ENCODE measurements around the gene DGKA.

GRCh38 chr12:55930771-55931316 is at the start of gene DGKA:
- TF ChIP-seq, protein P1, sequence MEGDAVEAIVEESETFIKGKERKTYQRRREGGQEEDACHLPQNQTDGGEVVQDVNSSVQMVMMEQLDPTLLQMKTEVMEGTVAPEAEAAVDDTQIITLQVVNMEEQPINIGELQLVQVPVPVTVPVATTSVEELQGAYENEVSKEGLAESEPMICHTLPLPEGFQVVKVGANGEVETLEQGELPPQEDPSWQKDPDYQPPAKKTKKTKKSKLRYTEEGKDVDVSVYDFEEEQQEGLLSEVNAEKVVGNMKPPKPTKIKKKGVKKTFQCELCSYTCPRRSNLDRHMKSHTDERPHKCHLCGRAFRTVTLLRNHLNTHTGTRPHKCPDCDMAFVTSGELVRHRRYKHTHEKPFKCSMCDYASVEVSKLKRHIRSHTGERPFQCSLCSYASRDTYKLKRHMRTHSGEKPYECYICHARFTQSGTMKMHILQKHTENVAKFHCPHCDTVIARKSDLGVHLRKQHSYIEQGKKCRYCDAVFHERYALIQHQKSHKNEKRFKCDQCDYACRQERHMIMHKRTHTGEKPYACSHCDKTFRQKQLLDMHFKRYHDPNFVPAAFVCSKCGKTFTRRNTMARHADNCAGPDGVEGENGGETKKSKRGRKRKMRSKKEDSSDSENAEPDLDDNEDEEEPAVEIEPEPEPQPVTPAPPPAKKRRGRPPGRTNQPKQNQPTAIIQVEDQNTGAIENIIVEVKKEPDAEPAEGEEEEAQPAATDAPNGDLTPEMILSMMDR (IDR thresholded peaks at IDR 0.05) = peak; percentile 67
- TF ChIP-seq EZH2 (IDR thresholded peaks at IDR 0.05) = no peak
